Activated CD8-positive, alpha-beta memory T cell treated with anti-CD3 and anti-CD28 coated beads for 4 hours (primary cell): Measurements from ENCODE around the gene BCL7C.
A peak's percentile ranks its signal among the peaks of the same experiment; 100 is the strongest.
"Not testable (repeated sequence)": the region's sequence is repeated elsewhere in the genome, so short reads cannot be mapped to it uniquely, and the experiment has no call there.

Experiments
- DNase-seq, 2 donors: peaks; one replicate each; pipeline ENCODE4 v3.0.0-alpha.2; 2020; ENCODE audit warnings: low read depth in 2 of 2

The BCL7C gene

GRCh38 chr16:30895627-30896260 lies 1.9 kb upstream of the BCL7C start:
- no peak for DNase-seq

DNA sequence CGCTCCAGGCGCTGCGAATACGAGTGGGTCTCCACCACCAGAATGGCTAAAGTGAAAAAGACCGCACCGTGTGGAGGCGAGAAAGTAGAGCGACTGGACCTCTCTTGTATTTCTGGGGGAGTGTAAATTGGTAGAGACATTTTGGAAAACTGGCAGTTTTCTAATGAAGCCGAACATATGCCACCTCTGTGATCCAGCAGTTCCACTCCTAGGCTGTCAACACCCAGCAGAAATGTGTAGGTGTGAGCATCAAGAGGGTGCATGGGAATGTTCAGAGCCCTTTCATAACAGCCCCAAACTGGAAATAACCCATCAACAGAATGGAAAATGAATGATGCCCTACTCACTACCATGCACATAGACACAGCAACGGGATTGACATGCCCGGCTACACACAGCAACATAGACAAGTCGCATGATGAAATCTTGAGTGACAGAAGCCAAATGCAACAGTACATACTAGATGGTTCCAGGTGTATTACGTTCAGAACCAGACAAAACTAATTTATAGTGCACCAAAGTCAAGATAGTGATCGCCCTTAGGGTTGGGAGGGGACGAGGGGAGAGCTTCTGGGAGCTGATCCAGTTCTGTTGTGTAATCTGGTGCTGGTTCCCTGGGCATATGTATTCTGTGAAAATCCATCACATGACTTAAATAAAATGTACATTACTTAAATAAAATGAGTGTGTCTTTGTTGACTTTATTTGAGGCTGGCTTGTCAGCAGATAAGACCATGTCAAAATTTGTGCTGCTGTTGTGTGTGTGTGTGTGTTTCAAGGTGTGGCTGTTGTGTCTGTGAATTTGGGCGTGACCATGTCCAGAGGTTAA lies 877 bp upstream of the BCL7C start:
- DNase-seq: no peak

DNA sequence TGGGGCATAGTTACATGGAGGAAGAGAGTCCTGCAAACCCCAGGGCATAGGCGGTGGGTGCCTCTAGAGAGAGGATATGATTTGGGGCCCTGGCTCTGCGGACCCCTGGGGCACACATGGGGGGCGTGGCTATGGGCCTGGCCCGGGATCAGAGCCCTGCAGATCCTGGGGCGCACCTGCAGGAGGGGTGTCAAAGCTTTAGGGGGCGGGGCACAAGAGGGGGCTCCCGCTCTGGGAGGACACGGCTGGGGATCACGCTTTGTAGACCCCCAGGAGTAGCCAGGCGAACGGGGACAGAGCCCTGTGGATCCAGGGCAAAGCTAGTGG lies 497 bp downstream of the BCL7C start:
- DNase-seq: no peak

DNA sequence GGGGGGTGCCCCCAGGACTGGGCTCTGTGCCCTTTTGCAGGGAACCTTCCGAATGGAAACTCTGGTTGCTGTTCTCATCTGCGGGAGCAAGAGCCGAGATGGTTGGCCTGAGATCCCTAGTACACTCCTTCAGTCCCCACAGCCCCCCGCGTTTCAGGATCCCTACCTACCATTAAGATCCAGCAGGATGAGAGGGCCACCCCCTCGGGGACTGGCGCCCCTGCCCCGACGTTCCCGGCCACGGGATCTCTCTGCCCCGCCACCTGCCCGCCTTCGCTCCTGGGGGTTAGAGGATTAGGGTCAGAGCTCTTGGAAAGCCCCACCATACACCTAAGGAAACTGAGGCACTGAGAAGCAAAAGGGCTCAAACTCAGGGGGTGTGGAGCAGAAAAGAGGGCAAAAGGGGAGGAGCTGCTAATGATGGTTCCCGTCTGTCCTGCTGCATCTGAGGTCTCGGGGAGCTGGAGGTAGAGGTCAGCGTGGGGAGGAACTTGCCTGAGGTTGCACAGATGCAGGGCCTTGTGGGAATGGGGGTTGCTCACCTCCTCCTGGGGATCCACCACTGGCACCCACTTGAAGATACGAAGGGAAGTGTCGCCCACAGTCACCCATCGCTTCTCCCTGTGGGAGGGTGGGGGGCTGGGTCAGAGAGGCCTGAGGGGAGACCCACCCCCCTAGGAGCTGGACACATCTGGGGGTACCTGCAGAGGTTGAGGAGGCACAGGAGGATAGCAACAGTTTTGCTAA lies 1.0 kb downstream of the BCL7C start:
- no peak for DNase-seq

DNA sequence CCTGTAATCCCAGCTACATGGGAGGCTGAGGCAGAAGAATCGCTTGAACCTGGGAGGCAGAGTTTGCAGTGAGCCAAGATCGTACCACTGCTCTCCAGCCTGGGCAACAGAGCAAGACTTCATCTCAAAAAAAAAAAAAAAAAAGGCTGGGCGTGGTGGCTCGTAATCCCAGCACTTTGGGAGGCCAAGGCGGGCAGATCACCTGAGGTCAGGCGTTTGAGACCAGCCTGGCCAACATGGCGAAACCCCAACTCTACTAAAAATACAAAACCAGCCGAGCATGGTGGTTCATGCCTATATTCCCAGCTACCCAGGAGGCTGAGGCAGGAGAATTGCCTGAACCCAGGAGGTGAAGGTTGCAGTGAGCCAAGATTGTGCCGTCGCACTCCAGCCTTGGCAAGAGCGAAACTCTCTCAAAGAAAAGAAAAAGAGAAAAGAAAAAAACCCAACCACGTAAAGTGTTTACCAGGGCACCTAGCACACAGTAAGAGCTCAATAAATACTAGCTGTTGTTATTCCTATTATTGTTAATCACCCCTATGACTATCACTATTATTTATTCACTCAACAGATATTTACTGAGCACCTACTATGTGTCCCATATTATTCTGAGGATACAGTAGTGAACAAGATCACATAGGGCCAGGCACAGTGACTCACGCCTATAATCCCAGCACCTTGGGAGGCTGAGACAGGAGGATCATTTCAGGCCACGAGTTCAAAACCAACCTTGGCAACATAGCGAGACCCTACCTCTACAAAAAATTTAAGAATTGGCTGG lies 2.6 kb downstream of the BCL7C start:
- DNase-seq: not testable (repeated sequence)

DNA sequence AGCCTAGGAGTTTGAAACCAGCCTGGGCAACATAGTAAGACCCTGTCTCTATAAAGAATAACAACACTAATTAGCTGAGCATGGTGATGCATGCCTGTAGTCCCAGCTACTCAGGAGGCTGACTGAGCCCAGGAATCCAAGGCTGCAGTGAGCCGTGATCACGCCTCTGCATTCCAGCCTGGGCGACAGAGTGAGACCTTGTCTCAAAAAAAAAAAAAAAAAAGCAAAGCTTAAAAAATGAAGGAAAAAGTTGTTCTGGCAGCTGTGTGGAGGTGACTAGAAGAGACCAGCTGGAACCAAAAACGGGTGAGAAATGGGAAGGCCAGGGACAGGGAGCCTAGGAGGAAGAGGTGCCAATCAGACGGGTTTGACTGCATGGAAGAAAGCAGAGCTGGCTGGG lies 4.2 kb downstream of the BCL7C start:
- DNase-seq: no peak

- no peak for DNase-seq
Measured at GRCh38 chr16:30888856-30889499, 4.9 kb downstream of the BCL7C start.

DNA sequence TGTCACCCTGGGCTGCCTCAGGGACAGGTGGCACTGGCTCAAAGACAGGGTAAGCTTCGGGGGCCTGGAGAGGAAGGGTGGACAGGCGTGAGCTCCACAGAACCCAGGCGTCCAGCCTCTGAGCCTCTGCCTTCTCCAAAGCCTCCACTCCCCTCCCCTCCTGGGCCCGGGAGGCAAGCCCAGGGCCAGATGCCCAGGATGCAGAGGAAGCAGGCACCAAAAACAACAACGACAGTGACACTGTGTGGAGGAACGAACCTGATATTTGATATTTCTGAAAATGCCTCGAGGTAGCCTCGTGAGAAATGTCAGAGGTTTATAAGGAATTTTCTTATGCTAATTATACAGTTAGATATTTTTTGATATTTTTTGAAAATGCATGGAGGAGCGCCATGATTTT lies 6.0 kb downstream of the BCL7C start:
- DNase-seq: no peak

DNA sequence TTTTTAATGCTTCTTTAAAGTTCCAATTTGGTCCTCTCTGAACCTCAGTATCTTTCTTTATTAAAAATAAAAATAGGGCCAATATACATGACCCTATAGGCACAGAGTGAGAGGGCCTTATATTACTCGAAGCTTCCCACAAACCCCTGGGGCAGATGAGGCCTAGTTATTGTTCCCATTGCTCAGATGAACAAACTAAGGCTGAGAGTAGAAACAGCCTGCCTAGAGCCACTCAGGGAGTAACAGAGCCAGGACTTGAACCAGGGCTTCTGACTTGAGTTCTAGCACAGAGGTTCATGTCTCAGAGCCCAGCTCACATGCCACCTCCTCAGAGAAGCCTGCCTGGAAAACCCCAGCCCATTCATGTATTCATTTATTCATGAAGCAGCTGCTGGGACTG lies 7.7 kb downstream of the BCL7C start:
- no peak for DNase-seq

GRCh38 chr16:30885196-30885595 lies 8.7 kb downstream of the BCL7C start:
- no peak for DNase-seq

GRCh38 chr16:30884760-30885159 lies 9.1 kb downstream of the BCL7C start:
- DNase-seq: no peak

GRCh38 chr16:30882429-30883310 lies 11.2 kb downstream of the BCL7C start:
- DNase-seq: no peak

- DNase-seq: no peak
Measured at GRCh38 chr16:30876867-30877266, 17.0 kb downstream of the BCL7C start.

- DNase-seq: no peak
Measured at GRCh38 chr16:30875871-30876801, 17.7 kb downstream of the BCL7C start.

GRCh38 chr16:30874821-30875717 lies 18.8 kb downstream of the BCL7C start:
- peak; percentile 76 to 82 for DNase-seq

DNA sequence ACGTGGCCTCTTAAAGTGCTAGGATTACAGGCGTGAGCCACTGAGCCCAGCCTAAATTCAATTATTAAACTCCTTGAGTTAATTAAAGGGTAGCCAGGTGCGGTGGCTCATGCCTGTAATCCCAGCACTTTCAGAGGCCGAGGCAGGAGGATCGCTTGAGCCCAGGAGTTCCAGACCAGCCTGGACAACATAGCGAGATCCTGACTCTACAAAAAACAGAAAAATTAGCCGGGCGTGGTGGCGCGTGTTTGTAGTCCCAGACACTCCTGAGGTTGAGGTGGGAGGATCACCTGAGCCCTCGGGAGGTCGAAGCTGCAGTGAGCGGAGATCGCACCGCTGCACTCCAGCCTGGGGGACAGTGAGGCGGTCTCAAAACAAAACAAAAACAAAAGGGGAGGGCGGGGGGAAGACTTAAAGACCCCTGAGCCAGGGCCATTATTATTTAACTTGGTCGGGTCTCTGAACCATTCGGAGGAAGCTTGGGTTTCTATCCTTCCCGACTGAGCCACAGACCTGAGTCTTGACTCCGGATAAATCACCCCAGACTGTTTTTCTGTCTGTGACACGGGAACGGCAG lies 19.5 kb downstream of the BCL7C start:
- no peak for DNase-seq

GRCh38 chr16:30870904-30871303 lies 23.0 kb downstream of the BCL7C start:
- no peak for DNase-seq

DNA sequence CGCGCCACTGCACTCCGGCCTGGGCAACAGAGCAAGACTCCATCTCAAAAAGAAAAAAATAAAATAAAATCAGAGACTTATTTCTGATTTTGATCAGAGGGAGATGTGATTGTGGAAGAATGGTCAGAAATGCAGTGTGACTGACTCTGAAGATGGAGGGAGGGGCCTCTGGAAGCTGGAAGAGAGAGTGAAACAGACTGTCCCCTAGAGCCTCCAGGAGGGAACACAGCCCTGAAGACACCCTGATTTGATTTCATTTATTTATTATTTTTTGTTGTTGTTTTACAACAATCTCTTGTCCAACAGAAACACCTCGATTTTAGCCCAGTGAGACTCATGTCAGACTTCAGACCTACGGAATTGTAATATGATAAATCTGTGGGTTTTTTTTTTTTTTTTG lies 26.1 kb downstream of the BCL7C start:
- DNase-seq: no peak
